Keratinocyte (primary cell): ENCODE results near the gene PTS. TPM values are rescaled to one million over a fixed set of nuclear protein-coding genes. Genes with fewer than 3 reads are reported as not detected.

Source experiments
- DNase-seq: peaks from one replicate; pipeline ENCODE4 v3.0.0-alpha.2; 2011; ENCODE audit warnings: low read depth, missing footprints, low spot score
- FAIRE-seq: peaks from 2 replicates; lab custom pipeline; 2011; peaks lifted over from hg19 to GRCh38; lab: Jason Lieb, UNC
- H2AFZ ChIP-seq: 2 replicates; pipeline ENCODE4 v1.6.0; 2012; ENCODE audit warnings: low read length, control low read depth, inconsistent platforms; ENCODE audit not compliant: control insufficient read depth
- H3K27ac ChIP-seq: 2 replicates; pipeline ENCODE4 v1.5.1; 2011; ENCODE audit warnings: low read length; ENCODE audit not compliant: control insufficient read depth, insufficient read depth
- H3K27me3 ChIP-seq: 3 replicates; pipeline ENCODE4 v1.6.0; 2011; ENCODE audit warnings: low read length; ENCODE audit not compliant: control insufficient read depth, insufficient read depth; ENCODE audit errors: extremely low read depth
- H3K36me3 ChIP-seq, 2 experiments: 2 replicates in 1 of 2; 3 replicates in 1 of 2; pipeline ENCODE4 v1.5.1; 2011; ENCODE audit warnings: low read length in 2 of 2, mild to moderate bottlenecking in 1 of 2; ENCODE audit not compliant: control insufficient read depth in 2 of 2, insufficient read depth in 2 of 2; ENCODE audit errors: extremely low read depth in 1 of 2
- H3K4me1 ChIP-seq: 3 replicates; pipeline ENCODE4 v1.5.1; 2011; ENCODE audit warnings: low read length; ENCODE audit not compliant: control insufficient read depth, insufficient read depth; ENCODE audit errors: extremely low read depth
- H3K4me2 ChIP-seq: 3 replicates; pipeline ENCODE4 v1.6.0; 2011; ENCODE audit warnings: low read depth, low read length; ENCODE audit not compliant: control insufficient read depth, insufficient read depth; ENCODE audit errors: extremely low read depth
- H3K4me3 ChIP-seq, 3 experiments: fragments of 200-600 bp in 1 of 3; sonication (generic) in 1 of 3; 2 replicates in 2 of 3; 3 replicates in 1 of 3; pipeline ENCODE4 v1.5.1; 2011 to 2016; ENCODE audit warnings: low read length in 3 of 3, mild to moderate bottlenecking in 3 of 3, control low read depth in 2 of 3, inconsistent platforms in 1 of 3, low read depth in 1 of 3, mixed read lengths in 1 of 3, mixed run types in 1 of 3, moderate library complexity in 1 of 3; ENCODE audit not compliant: control insufficient read depth in 2 of 3, insufficient read depth in 2 of 3; ENCODE audit errors: extremely low read depth in 1 of 3
- H3K79me2 ChIP-seq: 2 replicates; pipeline ENCODE4 v1.6.0; 2012; ENCODE audit warnings: low read length; ENCODE audit not compliant: control insufficient read depth, insufficient read depth
- H3K9ac ChIP-seq: 3 replicates; pipeline ENCODE4 v1.6.0; 2011; ENCODE audit warnings: low read length; ENCODE audit not compliant: control insufficient read depth, insufficient read depth; ENCODE audit errors: extremely low read depth
- H3K9me1 ChIP-seq: 3 replicates; pipeline ENCODE4 v1.6.0; 2011; ENCODE audit warnings: low read length; ENCODE audit not compliant: control insufficient read depth, insufficient read depth; ENCODE audit errors: extremely low read depth
- H3K9me3 ChIP-seq: 2 replicates; pipeline ENCODE4 v1.5.1; 2012; ENCODE audit warnings: low read depth, low read length; ENCODE audit not compliant: control insufficient read depth
- H4K20me1 ChIP-seq: 3 replicates; pipeline ENCODE4 v1.6.0; 2011; ENCODE audit warnings: low read length; ENCODE audit not compliant: control insufficient read depth, insufficient read depth; ENCODE audit errors: extremely low read depth
- EZH2 ChIP-seq: IDR thresholded peaks from one replicate; pipeline ENCODE4 v1.6.1; 2012; ENCODE audit warnings: inconsistent platforms, mild to moderate bottlenecking, low read length, moderate library complexity
- dilution Hi-C: fragments of 300-500 bp; cut with MboI; formaldehyde crosslinking; loops from one replicate; pipeline ENCODE4 v1.7.0; 2020; ENCODE audit warnings: low sequenced_read_pairs; ENCODE audit not compliant: extremely low pct_ligation_motif_present
- polyA plus RNA-seq, 5 experiments: library from polyadenylated mRNA; depleted of rRNA in 3 of 5; stranded (reverse) in 3 of 5; stranded (forward) in 1 of 5; unstranded in 1 of 5; fragments of >200 nt; gene quantifications; 1 replicate in 1 of 5; 2 replicates in 3 of 5; 3 replicates in 1 of 5; pipeline versions ENCODE4 v1.2.1 to v1.2.3, GENCODE V29; 2011 to 2012; ENCODE audit warnings: missing spikeins in 2 of 5, low read depth in 1 of 5, low replicate concordance in 1 of 5
- TF ChIP-seq, protein P1 (sequence below), 3 experiments: IDR thresholded peaks in 1 of 3; conservative IDR thresholded peaks in 1 of 3; optimal IDR thresholded peaks in 1 of 3; 2 replicates in 2 of 3; 3 replicates in 1 of 3; pipeline versions ENCODE3 to v1.5.1; 2011; ENCODE audit warnings: low read length in 3 of 3, mild to moderate bottlenecking in 3 of 3, moderate library complexity in 2 of 3, control low read depth in 1 of 3, inconsistent platforms in 1 of 3; ENCODE audit not compliant: insufficient read depth in 2 of 3; ENCODE audit errors: extremely low read depth in 1 of 3

PTS gene
- polyA plus RNA-seq, 1 donor (not counting 4 experiments of a cell fraction or from before 2014, with no cell fraction given): 72.5 TPM

- Histone ChIP-seq H2AFZ (no peak overlapping the region), H3K9me3 (no peaks in the 10 kb centered on the region), H3K9me1 (peaks cover 3% of the 10 kb centered on the region), H3K79me2 (no peaks in the 10 kb centered on the region), H3K4me1 (no peaks in the 10 kb centered on the region), H3K4me2 (no peak overlapping the region), H3K36me3 (peaks cover 19% of the 10 kb centered on the region in 2 experiments), H4K20me1 (no peaks in the 10 kb centered on the region), H3K27me3 (no peaks in the 10 kb centered on the region), H3K9ac (no peak overlapping the region), H3K27ac (no peak overlapping the region), H3K4me3 (no peak overlapping the region)
- DNase-seq (no peak), FAIRE-seq (no peak)
- dilution Hi-C loops: no loop called here
- TF ChIP-seq EZH2: no peak
- TF ChIP-seq, protein P1, sequence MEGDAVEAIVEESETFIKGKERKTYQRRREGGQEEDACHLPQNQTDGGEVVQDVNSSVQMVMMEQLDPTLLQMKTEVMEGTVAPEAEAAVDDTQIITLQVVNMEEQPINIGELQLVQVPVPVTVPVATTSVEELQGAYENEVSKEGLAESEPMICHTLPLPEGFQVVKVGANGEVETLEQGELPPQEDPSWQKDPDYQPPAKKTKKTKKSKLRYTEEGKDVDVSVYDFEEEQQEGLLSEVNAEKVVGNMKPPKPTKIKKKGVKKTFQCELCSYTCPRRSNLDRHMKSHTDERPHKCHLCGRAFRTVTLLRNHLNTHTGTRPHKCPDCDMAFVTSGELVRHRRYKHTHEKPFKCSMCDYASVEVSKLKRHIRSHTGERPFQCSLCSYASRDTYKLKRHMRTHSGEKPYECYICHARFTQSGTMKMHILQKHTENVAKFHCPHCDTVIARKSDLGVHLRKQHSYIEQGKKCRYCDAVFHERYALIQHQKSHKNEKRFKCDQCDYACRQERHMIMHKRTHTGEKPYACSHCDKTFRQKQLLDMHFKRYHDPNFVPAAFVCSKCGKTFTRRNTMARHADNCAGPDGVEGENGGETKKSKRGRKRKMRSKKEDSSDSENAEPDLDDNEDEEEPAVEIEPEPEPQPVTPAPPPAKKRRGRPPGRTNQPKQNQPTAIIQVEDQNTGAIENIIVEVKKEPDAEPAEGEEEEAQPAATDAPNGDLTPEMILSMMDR (optimal IDR thresholded peaks at IDR 0.05 in 1 of 3, IDR thresholded peaks at IDR 0.05 in 1 of 3, conservative IDR thresholded peaks at IDR 0.05 in 1 of 3; ENCODE audit: extremely low read depth in 1 of 3, insufficient read depth in 2 of 3, low read length in 3 of 3): no peak
These were observed 11.2 kb downstream of the PTS start for GRCh38 chr11:112237451-112237850.

DNA sequence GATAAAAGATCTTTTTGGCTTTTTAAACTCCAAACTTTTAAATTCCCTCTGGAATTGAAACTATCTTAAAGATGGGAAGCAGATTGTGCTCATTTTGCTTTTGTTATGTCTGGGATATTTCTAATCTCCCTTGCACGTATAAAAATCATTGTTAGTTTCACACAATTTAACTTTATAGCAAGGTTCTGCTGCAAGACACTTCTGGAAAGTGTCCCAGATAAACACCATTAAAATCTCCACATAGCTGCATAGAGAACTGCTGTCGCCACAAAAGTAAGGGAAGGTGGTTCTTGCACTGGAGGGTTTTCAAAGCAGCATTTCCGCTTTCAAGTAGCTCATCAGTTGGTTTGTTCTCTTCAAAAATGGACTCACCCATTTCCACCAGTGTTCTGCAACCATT lies 11.8 kb downstream of the PTS start:
- no peaks in the 10 kb centered on the region for H3K4me1 ChIP-seq
- no peaks in the 10 kb centered on the region for H3K79me2 ChIP-seq
- no peak overlapping the region for H3K4me3 ChIP-seq
- peaks cover 17 to 19% of the 10 kb centered on the region in 2 experiments for H3K36me3 ChIP-seq
- no peaks in the 10 kb centered on the region for H3K9me3 ChIP-seq
- H3K27ac ChIP-seq: no peak overlapping the region
- no peak overlapping the region for H3K4me2 ChIP-seq
- FAIRE-seq: no peak
- H3K27me3 ChIP-seq: no peaks in the 10 kb centered on the region
- TF ChIP-seq, protein P1 (optimal IDR thresholded peaks at IDR 0.05 in 1 of 3, IDR thresholded peaks at IDR 0.05 in 1 of 3, conservative IDR thresholded peaks at IDR 0.05 in 1 of 3; ENCODE audit: extremely low read depth in 1 of 3, insufficient read depth in 2 of 3, low read length in 3 of 3): no peak
- TF ChIP-seq EZH2: no peak
- no peak overlapping the region for H3K9ac ChIP-seq
- DNase-seq: no peak
- H3K9me1 ChIP-seq: peaks cover 3% of the 10 kb centered on the region
- no peaks in the 10 kb centered on the region for H4K20me1 ChIP-seq
- no peak overlapping the region for H2AFZ ChIP-seq
- dilution Hi-C loops: no loop called here
